ENCODE results near the gene LYST. TPM values are rescaled to one million over a fixed set of nuclear protein-coding genes. Genes with fewer than 3 reads are reported as not detected.

LYST gene
- total RNA-seq, 1 donor, result 30.4 TPM

DNA sequence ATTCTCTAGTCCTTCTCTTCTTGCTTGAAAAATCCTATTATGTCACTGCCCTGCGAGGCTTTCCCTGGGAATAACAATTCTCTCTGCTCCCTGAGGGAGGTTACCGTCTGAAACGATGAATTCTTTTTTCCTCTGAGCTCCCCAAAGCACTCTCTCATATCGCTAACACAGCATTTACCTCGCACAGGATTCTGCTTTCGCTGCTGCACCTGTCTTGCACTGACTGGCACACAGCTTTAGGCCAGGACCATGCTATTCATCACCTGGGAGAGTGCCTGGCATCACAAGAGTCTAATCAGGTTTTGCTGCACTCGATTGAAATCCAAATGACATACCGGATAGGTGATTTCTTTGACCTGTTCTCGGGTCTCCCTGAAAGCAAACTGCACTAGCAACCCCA is 164.3 kb downstream of the LYST start:
- TF ChIP-seq, protein P1, sequence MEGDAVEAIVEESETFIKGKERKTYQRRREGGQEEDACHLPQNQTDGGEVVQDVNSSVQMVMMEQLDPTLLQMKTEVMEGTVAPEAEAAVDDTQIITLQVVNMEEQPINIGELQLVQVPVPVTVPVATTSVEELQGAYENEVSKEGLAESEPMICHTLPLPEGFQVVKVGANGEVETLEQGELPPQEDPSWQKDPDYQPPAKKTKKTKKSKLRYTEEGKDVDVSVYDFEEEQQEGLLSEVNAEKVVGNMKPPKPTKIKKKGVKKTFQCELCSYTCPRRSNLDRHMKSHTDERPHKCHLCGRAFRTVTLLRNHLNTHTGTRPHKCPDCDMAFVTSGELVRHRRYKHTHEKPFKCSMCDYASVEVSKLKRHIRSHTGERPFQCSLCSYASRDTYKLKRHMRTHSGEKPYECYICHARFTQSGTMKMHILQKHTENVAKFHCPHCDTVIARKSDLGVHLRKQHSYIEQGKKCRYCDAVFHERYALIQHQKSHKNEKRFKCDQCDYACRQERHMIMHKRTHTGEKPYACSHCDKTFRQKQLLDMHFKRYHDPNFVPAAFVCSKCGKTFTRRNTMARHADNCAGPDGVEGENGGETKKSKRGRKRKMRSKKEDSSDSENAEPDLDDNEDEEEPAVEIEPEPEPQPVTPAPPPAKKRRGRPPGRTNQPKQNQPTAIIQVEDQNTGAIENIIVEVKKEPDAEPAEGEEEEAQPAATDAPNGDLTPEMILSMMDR (IDR thresholded peaks at IDR 0.05; ENCODE audit: insufficient read depth, low read length), result no peak
- H3K4me3 ChIP-seq (ENCODE audit: low read depth, low read length), result no peak overlapping the region
- DNase-seq (ENCODE audit: low read depth), result no peak

DNA sequence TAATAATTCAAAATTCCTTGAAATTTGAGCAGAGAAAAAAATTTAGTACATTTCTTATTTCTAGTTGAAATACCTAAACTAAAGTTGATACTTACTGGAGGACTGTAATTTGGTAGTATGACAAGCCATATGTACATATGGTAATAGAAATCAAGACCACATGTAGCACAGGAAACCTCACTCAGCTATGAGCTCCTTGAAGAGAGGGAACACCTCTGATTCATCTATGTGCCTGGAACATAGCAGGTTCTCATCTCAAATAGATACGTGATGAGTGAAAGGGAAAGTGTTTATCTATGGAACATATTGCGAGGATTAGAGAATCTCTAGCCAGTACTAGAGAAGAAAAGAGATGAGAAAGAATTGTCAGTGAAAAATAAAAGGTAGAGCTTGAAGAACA is 169.2 kb downstream of the LYST start:
- no peak for DNase-seq (ENCODE audit: low read depth)
- no peak overlapping the region for H3K4me3 ChIP-seq (ENCODE audit: low read depth, low read length)
- TF ChIP-seq, protein P1 (IDR thresholded peaks at IDR 0.05; ENCODE audit: insufficient read depth, low read length), result no peak

DNA sequence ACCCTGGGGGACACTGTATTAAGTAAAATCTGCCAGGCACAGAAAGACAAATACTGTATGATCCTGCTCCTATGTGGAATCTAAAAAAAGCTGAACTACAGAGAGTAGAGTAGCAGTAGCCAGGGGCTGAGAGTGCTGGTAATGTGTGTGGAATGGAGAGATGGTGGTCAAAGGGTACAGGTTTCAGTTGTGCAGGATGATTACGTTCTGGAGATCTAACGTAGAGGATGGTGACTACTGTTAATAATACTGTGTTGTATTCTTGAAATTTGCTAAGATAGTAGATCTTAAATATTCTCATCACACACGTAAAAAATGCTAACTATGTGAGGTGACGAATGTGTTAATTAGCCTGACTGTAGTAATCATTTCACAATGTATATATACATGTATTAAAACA is 177.3 kb downstream of the LYST start:
- no peak overlapping the region for H3K4me3 ChIP-seq (ENCODE audit: low read depth, low read length)
- TF ChIP-seq, protein P1 (IDR thresholded peaks at IDR 0.05; ENCODE audit: insufficient read depth, low read length), result no peak
- no peak for DNase-seq (ENCODE audit: low read depth)

DNA sequence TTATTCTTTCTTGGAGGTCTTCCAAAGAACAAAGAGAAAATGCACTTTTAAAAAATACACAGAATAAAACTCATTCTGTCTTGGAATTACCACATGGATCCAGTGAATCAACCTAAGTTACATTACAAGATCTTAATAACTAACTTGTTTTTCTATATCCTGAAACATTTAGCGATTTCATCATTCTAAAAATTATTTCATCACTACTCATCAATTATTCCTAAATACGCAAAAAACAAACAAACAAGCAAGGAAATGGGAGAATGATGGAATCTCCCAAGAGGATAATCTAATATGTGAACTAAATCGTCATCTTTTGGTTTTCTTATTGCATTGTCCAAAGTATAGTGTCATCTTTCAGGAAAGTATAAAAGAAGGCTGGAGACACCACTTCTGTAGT is 178.6 kb downstream of the LYST start:
- DNase-seq (ENCODE audit: low read depth), result no peak
- no peak overlapping the region for H3K4me3 ChIP-seq (ENCODE audit: low read depth, low read length)
- TF ChIP-seq, protein P1 (IDR thresholded peaks at IDR 0.05; ENCODE audit: insufficient read depth, low read length), result no peak

DNA sequence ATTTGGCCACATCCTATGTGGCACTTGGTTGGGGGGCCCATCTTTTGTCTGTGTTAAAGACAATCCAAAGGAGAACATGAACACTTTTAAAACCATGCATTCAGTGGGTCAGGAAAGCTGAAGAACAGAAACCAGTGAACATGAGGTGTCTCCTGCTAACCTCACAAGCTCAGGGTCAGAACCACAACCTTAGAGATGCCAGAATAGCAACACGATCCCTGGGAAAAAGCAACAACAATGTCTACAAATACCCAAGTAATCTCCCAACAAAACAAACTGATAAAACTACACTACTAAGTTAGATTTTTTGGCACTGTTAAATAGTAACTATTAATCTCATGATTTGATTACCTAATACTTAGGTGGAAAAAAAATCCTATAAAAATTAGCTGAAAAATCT is 183.1 kb downstream of the LYST start:
- TF ChIP-seq, protein P1 (IDR thresholded peaks at IDR 0.05; ENCODE audit: insufficient read depth, low read length), result no peak
- H3K4me3 ChIP-seq (ENCODE audit: low read depth, low read length), result no peak overlapping the region
- DNase-seq (ENCODE audit: low read depth), result peak; percentile 7

DNA sequence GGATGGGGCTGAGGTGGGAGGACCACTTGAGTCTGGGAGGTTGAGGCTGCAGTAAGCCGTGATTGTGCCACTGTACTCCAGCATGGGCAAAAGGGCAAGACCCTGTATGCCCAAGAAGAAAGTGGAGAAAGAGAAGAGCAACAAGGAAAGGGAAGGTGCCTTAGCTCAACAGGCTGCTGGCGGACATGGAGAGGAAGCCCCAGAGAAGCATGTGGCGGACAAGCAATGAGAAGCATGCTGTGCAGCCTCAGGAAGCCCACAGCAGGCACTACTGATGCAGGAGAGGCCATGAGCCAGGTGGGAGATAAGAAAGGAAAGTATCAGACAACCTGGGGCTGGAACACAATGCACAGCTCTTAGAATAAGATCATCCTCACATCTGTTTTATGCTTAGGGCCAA is 184.5 kb downstream of the LYST start:
- H3K4me3 ChIP-seq (ENCODE audit: low read depth, low read length), result no peak overlapping the region
- no peak for DNase-seq (ENCODE audit: low read depth)
- TF ChIP-seq, protein P1 (IDR thresholded peaks at IDR 0.05; ENCODE audit: insufficient read depth, low read length), result no peak

DNA sequence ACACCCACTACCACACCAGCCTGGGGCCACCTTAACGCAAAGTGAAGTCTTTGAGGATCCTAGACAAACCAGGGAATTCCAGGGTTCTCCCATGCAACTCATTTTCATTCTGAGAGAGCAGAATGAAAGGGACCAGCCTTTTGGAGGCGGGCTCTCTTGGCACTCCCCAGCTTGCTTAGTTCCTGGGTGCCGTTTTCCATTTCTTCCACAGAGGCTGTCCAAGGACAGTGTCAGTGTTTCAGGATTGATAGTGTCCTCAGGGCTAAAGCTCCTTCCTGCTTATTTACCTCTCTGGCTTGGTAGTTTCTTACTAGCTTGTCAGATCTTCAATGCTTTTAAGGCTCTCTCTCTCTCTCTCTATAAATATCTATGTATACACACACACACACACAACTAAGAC is 187.1 kb downstream of the LYST start:
- no peak for DNase-seq (ENCODE audit: low read depth)
- TF ChIP-seq, protein P1 (IDR thresholded peaks at IDR 0.05; ENCODE audit: insufficient read depth, low read length), result no peak
- no peak overlapping the region for H3K4me3 ChIP-seq (ENCODE audit: low read depth, low read length)
